ENCODE data around the gene PLXNA1. TPM values are rescaled to one million over a fixed set of nuclear protein-coding genes. Genes with fewer than 3 reads are reported as not detected.

Gene PLXNA1
- total RNA-seq, 3 donors from 2014 or later (not counting 1 experiment from before 2014, with no cell fraction given) = 2.5 to 4.3 (median 2.8) TPM

DNA sequence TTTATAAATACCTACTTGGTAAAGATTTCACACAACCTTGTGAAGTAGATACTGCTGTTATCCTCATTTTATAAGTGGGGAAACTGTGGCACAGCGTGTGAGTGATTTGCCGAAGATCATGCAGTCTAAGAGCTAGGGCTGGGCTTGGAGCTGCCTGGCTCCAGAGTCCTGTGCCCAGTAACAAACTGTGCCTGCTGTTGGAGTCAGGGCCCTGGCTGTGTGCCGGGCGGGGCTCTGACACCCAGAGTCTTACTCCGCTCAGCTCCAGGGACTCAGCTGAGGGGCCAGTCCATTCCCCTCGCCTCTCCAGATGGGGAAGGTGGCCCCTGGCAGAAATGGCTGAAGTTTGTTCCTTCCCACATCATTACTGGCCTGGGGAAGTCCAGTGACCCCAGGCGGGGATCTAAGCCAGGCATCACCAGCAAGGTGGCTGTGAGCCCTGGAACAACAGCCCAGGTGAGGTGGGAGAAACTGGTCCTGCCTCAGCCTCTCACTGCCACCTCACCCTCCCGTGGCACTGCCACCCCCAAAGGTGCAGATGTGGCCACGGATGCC is 17.3 kb upstream of the PLXNA1 start:
- intact Hi-C loops (cut with micrococcal nuclease) = no loop called here
- Histone ChIP-seq H3K27me3 (ENCODE audit: control insufficient read depth, insufficient read depth, low read length) (no peaks in the 10 kb centered on the region), H3K9me3 (ENCODE audit: control insufficient read depth, insufficient read depth, low read length) (no peaks in the 10 kb centered on the region), H3K4me3 (ENCODE audit: low read length) (no peak overlapping the region), H3K36me3 (ENCODE audit: control insufficient read depth, insufficient read depth, low read length) (no peaks in the 10 kb centered on the region), H3K4me1 (ENCODE audit: control insufficient read depth, insufficient read depth, low read length) (no peaks in the 10 kb centered on the region), H3K27ac (ENCODE audit: low read length) (no peak overlapping the region)
- TF ChIP-seq, protein P1, sequence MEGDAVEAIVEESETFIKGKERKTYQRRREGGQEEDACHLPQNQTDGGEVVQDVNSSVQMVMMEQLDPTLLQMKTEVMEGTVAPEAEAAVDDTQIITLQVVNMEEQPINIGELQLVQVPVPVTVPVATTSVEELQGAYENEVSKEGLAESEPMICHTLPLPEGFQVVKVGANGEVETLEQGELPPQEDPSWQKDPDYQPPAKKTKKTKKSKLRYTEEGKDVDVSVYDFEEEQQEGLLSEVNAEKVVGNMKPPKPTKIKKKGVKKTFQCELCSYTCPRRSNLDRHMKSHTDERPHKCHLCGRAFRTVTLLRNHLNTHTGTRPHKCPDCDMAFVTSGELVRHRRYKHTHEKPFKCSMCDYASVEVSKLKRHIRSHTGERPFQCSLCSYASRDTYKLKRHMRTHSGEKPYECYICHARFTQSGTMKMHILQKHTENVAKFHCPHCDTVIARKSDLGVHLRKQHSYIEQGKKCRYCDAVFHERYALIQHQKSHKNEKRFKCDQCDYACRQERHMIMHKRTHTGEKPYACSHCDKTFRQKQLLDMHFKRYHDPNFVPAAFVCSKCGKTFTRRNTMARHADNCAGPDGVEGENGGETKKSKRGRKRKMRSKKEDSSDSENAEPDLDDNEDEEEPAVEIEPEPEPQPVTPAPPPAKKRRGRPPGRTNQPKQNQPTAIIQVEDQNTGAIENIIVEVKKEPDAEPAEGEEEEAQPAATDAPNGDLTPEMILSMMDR (IDR thresholded peaks at IDR 0.05) = no peak
- no peak for ATAC-seq
- H3K27me3 Mint-ChIP-seq (ENCODE audit: low read depth in 2 of 2) = peaks cover 5 to 10% of the 10 kb centered on the region in 2 donors
- DNase-seq = no peak
- no peaks in the 10 kb centered on the region for H3K36me3 Mint-ChIP-seq
- H3K27ac Mint-ChIP-seq = no peak overlapping the region
- no peaks in the 10 kb centered on the region for H3K9me3 Mint-ChIP-seq
- WGBS (ENCODE audit: insufficient coverage) = 88% methylated on average over 8 of the region's 9 CpGs
- H3K4me3 Mint-ChIP-seq = no peak overlapping the region
- no peaks in the 10 kb centered on the region for H3K4me1 Mint-ChIP-seq

DNA sequence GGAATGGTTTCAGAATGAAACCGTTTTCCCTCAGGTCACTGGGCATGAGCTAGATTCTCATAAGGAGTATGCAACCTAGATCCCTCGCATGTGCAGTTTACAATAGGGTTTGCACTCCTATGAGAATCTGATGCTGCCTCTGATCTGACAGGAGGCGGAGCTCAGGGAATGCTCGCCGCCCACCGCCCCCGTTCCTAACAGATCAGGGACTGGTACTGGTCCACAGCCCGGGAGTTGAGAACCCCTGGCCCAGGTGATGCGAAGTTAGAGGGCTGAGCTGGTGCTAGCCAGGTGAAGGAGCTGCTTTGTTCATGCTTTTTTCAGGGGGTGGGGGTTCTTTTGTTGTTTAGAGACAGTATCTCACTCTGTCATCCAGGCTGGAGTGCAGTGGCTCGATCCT is 15.5 kb upstream of the PLXNA1 start:
- Histone ChIP-seq H3K9me3 (ENCODE audit: control insufficient read depth, insufficient read depth, low read length) (no peaks in the 10 kb centered on the region), H3K4me3 (ENCODE audit: low read length) (no peak overlapping the region), H3K36me3 (ENCODE audit: control insufficient read depth, insufficient read depth, low read length) (no peaks in the 10 kb centered on the region), H3K4me1 (ENCODE audit: control insufficient read depth, insufficient read depth, low read length) (no peaks in the 10 kb centered on the region), H3K27ac (ENCODE audit: low read length) (no peak overlapping the region), H3K27me3 (ENCODE audit: control insufficient read depth, insufficient read depth, low read length) (no peaks in the 10 kb centered on the region)
- no peaks in the 10 kb centered on the region for H3K4me1 Mint-ChIP-seq
- intact Hi-C loops (cut with micrococcal nuclease) = no loop called here
- DNase-seq (no peak), ATAC-seq (no peak)
- no peaks in the 10 kb centered on the region for H3K9me3 Mint-ChIP-seq
- TF ChIP-seq, protein P1 (IDR thresholded peaks at IDR 0.05) = no peak
- H3K27me3 Mint-ChIP-seq (ENCODE audit: low read depth in 2 of 2) = peaks cover 6 to 10% of the 10 kb centered on the region in 2 donors
- no peak overlapping the region for H3K4me3 Mint-ChIP-seq
- no peak overlapping the region for H3K27ac Mint-ChIP-seq
- WGBS (ENCODE audit: insufficient coverage) = 95% methylated on average over 10 of the region's 10 CpGs
- no peaks in the 10 kb centered on the region for H3K36me3 Mint-ChIP-seq

DNA sequence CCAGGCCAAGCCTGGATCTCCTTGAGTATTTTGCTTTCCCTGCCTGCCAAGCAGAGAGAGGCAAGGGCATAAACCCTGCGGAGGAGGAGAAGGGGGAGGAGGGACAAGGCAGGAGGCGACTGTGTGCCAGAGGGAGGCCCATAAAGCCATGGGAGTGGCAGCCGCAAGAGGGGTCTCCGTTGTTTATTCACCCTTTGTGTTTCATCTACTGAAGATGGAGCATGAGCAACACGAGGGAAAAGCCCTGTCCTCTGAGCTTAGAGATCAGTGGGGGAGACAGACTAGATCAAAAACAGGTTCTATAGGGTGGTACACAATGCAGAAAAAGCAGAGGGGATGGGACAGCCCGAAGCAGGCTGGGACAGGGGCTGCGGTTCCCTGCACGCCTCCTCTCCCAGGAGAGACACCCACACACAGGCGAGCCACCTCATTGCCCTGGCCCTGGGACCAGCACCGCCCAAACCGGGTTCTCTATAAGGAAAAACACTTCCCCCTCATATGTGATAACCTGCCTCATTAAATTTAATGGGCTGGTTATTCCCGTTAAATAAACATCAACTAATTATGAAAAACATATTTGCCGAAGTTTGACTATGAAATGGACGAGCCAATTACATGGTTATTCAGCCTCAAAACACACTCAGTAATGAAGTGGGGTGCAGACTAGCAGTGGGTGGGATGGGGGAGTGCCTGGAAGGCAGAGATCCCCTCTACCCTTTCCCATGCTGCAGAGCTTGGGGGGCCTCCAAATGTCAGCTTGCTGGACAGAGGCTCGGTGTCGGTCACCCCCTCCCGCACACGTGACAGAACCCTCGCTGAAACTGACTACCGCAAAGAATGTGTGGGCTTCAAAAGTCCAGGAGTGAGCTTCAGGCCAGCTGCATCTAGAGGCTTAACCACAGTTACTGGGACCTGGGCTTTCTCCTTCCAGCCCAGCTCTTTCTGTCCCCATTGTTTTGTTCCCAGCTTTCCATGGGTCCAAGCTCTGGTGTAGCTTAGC is 14.2 kb upstream of the PLXNA1 start:
- Mint-ChIP-seq H3K4me1 (no peaks in the 10 kb centered on the region), H3K4me3 (no peak overlapping the region)

More for the DNA sequence above, 14.2 kb upstream of the PLXNA1 start:
- no peaks in the 10 kb centered on the region for H3K9me3 Mint-ChIP-seq
- WGBS (ENCODE audit: insufficient coverage) = 85% methylated on average over 17 of the region's 20 CpGs
- no peak overlapping the region for H3K27ac Mint-ChIP-seq
- no peak for ATAC-seq
- no peak overlapping the region for H3K4me3 ChIP-seq (ENCODE audit: low read length)
- DNase-seq = no peak
- H3K4me1 ChIP-seq (ENCODE audit: control insufficient read depth, insufficient read depth, low read length) = no peaks in the 10 kb centered on the region
- H3K27ac ChIP-seq (ENCODE audit: low read length) = no peak overlapping the region
- no peaks in the 10 kb centered on the region for H3K9me3 ChIP-seq (ENCODE audit: control insufficient read depth, insufficient read depth, low read length)
- no peaks in the 10 kb centered on the region for H3K36me3 Mint-ChIP-seq
- H3K36me3 ChIP-seq (ENCODE audit: control insufficient read depth, insufficient read depth, low read length) = no peaks in the 10 kb centered on the region
- TF ChIP-seq, protein P1 (IDR thresholded peaks at IDR 0.05) = no peak
- no peaks in the 10 kb centered on the region for H3K27me3 ChIP-seq (ENCODE audit: control insufficient read depth, insufficient read depth, low read length)
- H3K27me3 Mint-ChIP-seq (ENCODE audit: low read depth in 2 of 2) = peaks cover 6 to 12% of the 10 kb centered on the region in 2 donors
- intact Hi-C loops (cut with micrococcal nuclease) = no loop called here
